GM18909 (cell line): Measurements from ENCODE around the gene MAPKAP1.
"Not testable (repeated sequence)": the region's sequence is repeated elsewhere in the genome, so short reads cannot be mapped to it uniquely, and the experiment has no call there.

ENCODE experiments used
- ATAC-seq: cut with Tn5 transposase; IDR thresholded peaks from one replicate; pipeline ENCODE4 v1.9.1; 2021; ENCODE audit warnings: mild to moderate bottlenecking; ENCODE audit not compliant: unreplicated experiment, poor library complexity

The MAPKAP1 gene

DNA sequence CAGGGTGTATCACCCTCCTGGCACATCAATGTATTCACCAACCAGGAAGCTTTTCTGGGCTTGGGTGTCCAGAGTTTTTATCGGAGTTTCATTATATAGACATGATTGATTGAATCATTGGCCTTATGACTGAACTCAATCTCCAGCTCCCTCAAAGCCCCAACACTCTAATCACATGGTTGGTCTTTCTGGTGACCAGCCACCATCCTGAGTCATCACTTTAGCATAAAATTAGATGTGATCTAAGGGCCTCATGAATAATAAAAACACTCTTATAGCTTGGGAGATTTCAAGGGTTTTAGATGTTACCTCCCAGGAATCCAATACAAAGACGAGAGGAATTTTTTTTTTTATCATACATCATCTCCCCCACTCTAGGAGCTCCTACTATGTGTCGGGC is 32.4 kb upstream of the MAPKAP1 start:
- ATAC-seq: no peak

DNA sequence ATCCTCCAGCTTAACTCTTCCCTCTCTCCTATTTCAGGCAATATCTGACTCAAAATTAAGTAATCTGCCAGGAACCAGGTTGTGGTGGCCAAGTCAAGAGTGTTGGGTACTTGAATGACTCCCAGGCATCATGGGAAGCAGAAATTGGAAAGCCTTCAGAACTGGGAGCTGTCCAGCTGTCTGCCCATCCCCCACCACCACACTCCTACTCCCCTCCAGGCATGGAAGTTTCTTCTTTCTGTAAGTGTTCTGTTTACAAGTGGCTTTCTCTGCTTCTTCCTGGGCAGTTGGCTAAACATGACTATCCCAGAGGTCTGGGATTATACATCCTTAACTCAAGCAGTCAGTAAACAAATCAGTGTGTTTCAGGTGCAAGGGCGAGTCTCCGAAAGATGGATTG is 25.6 kb upstream of the MAPKAP1 start:
- ATAC-seq: no peak

DNA sequence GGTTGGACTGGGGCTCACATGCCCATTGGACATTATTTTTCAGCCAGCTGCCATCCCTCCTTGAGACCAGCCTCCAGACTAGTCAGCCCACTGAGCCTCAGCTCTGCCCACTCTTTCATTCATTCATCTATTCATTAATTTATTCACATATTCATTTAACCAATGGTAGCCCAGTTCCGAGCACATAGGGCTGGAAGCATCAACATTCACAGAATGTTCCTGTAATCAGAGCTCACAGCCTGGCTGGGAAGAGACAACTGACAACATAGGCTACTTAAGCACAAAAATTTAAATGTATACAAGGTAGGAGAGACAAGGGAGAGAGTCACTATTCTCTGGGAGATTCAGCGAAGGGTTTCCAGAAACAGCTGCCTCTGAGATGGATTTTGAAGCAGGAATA is 23.2 kb upstream of the MAPKAP1 start:
- ATAC-seq: no peak

DNA sequence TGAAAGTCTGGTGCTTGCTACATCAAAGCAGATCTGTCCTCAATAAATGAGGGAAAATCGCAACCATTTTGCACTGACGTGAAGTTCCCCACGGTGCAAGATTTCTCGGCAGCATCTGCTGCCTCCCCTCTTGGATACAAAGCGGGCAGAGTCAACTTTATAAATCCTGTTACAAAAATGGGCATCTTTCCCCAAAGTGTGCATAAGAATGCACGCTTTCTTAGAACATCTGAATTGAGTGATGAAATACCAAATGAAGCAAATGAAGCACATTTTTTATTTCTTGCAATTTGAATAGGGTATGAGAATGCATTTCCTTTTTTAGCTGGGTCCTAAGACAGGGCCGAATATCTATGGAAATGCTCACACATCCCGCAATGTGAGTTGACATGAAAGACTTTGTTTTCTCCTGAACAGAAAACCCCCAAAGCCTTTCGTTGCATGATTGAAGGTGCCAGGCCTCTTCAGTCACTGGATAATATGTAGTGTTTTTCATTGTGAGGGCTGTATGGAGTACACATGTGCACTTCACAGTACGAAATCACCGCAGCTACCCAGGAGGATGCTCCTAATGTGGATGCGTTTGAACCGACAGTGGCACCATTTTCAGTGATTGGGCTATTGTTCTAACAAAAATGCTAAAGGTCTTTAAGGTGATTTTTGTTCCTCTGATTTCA is 19.6 kb upstream of the MAPKAP1 start:
- no peak for ATAC-seq

DNA sequence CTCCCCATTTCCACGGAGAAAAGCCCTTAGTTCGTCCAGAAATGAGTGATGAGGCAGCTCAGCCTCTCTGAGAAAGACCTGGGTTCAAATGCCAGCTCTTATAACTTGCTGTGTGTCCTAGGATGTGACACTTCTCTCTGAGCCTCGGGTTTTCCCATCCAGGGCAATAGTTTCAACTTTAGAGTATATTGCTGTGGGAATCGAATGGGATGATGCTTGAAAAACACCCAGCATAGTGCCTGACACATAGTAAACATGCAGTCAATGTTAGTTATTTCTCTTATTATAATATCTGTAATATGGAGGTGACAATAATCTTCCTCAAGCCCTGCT is 430 bp upstream of the MAPKAP1 start:
- ATAC-seq: no peak

DNA sequence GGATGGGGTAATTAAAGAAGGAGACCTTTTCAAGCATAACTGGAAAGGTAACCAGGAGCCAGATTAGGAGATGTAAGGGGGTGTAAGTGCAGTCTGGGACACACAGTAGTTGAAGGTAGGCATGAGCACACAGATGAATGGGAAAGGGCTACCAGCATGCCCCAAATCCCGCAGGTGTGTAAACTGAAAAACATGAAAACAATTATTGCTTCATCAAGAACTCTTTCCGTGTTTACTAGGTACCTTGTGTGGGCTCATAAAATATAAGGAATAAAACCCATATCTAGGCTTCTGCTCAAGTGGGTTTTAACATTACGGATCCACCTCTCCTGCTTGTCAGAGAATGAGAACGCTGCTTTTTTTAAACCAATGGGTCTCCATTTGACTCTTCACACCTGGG is 1.1 kb downstream of the MAPKAP1 start:
- ATAC-seq: no peak

DNA sequence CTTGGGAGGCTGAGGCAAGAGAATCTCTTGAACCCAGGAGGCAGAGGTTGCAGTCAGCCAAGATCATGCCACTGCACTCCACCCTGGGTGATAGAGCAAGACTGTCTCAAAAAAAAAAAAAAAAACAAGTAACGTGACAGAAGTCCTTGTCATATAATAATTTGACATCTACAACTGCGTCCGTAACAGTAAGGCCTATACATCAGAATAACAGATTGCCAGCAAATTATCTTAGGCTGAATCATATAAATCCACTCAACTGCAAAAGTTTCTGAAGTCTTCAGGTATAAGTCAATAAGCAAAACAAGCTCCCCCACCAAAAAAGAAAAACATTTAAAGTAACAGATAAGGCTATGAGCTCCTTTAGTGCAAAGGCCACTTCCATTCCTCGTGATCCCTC is 3.3 kb downstream of the MAPKAP1 start:
- no peak for ATAC-seq

DNA sequence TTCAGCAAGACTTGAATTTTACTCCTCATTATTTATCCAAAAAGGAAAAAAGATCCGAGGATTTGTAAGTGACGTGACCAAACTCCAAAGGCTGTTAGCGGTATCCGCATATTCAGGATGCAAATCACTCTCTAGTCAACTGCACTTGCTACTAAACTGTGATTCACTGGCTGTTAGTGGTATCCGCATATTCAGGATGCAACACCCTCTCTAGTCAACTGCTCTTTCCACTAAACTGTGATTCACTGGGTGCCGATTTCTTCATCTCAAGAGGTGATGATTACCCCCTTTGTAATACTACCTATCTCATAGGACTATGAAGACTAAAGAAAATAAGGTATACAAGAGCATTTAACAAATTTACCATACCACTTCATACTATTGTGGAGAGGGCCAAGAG is 5.7 kb downstream of the MAPKAP1 start:
- no peak for ATAC-seq

DNA sequence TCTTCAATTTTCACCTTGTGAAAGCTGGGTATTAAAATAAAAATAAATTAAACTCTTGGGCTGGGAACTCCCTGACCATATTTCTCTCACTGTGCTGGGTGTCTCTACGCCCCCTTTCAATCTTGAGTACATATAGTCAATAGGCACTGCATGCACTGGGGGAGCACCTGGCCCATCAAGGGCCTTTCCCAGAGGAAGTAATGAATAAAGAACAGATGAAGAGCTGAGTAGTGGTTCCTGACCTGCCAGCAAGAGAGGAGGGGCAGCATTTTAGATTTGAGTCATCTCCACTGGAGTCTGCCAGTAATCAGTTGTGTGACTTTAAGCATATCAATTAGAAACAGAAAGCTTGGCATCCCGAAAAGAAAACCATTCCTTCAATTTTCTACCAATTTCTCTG is 6.2 kb downstream of the MAPKAP1 start:
- ATAC-seq: peak; percentile 84

DNA sequence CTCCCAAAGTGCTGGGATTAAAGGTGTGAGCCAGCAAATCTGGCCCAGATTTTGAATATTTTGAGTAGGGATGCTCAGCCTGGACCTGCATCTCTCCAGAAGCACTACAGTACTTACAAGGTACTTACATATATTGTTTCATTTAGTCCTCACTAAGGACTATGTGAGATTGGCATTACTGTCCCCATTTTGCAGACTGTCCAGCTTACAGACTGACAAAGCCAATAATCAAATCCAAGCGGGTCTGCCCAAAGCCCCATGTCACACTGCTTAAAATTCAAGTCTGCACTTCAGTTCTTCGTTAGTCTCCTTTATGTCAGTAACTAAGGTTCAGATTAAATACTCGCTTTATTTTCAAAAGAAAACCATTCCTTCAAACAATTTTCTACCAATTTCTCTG is 7.1 kb downstream of the MAPKAP1 start:
- ATAC-seq: no peak

DNA sequence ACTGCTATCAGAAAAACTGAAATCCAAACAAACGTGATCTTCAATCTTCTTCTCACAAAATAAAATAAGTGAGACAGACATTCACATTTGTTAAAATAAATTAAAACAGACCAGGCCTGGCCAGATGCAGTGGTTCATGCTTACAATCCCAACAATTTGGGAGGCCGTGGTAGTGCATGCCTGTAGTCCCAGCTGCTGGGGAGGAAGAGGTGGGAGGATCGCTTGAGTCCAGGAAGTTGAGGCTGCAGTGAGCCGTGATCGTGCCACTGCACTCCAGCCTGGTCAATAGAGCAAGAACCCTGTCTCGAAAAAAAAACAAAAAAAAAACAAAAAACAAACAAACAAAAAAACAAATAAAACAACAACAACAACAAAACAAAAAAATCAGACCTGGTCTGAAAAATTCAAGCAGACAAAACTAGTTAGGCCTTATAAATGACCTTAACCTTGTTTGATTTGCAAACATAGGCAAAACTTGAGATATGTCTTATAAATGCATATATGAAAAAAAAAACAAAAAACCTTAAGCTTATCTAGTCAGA is 10.8 kb downstream of the MAPKAP1 start:
- ATAC-seq: no peak

DNA sequence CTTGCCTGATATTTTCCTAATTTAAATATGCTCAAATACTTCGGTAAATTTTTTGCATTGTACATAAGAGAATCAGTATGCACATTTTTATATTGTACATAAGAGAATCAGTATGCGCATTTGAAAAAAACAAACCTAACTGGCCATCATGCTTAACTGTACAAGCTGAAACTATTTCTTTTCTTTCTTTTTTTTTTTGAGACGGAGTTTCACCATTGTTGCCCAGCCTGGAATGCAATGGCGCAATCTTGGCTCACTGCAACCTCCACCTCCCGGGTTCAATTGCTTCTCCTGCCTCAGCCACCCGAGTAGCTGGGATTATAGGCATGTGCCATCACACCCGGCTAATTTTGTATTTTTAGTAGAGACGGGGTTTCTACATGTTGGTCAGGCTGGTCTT is 11.5 kb downstream of the MAPKAP1 start:
- not testable (repeated sequence) for ATAC-seq

DNA sequence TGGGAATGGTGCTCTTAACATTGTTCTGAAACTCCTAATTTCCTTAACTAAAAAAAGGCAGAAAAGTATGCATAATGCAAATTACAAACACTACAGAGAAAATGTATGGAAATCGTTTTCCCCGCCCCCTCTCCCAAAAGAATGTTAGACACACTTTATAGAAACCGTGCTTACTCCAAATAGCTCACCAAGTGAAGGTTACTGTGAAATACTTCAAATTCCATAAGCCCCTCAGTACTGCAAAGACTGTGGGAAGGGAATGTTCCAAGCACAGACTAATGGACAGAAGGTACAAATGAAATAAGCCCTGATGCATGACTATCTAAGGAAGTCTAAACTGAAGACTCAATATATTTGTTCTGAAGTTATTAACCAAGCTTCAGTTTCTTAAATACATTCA is 12.5 kb downstream of the MAPKAP1 start:
- ATAC-seq: no peak

DNA sequence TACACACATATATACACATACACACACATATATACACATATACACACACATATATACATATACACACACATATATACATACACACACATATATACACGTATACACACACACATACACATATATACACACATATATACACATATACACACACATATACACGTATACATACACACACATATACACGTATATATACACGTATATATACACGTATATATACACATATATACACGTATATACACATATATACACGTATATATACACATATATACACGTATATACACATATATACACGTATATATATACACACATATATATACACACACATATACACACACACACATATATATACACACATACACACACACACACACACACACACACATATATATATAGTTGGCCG is 13.5 kb downstream of the MAPKAP1 start:
- ATAC-seq: not testable (repeated sequence)

DNA sequence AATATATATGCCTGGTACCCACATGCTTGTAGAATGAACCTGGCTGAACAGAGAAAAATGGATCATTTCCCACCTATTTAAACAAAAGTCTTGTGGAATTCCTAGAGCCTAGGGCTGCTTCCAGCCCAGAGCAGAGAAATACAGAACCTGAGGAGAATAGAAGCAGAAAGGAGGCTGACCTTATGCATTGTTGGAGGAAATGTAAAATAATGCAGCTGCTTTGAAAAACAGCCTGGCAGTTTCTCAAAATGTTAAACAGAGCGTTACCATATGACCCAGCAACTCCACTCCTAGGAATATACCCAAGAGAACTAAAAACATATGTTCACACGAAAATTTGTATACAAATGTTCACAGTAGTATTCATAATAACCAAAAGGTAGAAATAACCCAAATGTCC is 15.1 kb downstream of the MAPKAP1 start:
- ATAC-seq: no peak

DNA sequence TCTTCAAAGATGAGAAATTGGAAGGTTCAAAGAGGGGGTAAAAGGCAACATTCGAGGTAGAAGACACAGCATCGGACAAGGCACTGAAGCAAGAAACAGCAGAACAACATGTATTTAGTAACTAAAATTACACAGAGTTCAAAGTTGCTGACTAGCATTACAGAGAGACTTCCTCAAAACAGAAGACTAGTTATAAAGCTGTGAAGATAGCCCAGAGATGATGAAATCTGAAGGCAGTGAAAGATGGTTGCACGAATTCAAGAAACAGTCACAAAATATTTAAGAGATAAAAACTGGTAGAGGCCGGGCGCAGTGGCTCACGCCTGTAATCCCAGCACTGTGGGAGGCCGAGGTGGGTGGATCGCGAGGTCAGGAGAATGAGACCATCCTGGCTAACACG is 16.3 kb downstream of the MAPKAP1 start:
- no peak for ATAC-seq

DNA sequence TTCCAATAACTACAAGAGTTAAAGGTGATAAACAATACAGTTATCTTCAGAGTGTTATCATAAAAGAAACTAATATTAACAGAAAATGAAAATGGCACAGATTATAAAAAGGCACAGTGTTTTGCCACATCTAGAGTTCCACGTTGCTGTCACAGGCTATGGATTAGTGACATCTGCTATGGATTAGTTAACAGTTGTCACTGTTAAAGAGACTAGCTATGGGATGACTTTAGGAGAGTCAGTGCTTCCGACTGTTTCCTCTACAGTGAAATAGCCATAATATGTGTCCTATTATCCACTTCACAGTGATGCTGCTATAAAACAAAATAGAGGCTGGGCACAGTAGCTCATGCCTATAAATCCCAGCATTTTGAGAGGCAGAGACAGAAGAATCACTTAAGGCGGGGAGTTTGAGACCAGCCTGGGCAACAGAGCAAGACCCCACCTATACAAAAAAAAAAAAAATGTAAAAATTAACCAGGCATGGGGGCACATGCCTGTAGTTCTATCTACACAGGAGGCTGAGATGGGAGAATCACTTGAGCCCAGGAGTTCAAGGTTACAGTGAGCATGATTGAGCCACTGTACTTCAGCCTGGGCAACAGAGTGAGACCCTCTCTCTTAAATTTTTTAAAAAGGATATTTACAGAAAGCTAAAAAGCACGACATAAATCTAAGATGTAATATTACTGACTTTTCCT is 19.7 kb downstream of the MAPKAP1 start:
- no peak for ATAC-seq

DNA sequence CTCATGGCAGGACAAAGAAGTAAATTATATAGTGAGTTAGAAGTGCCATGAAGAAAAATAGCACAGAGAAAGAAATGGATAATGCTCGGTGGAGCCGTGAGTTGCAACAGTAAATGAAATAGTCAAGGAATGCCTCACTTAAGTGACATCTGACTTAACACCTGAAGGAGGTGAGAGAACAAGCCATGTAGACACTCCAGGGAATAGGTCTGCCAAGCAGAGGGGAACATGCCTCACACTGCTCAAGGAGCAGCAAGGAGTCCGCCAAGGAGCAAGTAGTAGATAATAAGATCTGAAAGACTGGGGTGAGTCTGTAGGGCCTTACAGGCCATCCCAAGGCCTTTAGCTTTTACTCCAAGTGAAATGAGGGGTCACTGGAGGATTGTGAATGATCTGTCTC is 21.8 kb downstream of the MAPKAP1 start:
- no peak for ATAC-seq

DNA sequence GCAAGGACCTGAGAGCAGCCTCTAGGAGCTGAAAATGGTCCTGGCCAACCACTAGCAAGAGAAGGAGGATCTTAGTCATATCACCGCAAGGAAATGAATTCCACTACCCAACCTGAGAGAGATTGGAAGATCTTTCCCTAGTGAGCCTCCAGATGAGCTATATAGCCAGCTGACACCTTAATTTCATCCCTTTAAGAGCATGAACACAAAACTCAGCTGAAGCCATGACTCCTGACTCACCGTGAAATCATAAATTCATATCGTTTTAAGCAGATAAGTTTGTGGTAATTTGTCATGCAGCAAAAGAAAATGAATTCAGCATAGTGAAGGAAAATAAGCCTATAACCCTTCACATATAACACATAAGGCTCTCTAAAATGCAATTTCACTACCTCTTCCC is 23.5 kb downstream of the MAPKAP1 start:
- ATAC-seq: no peak

DNA sequence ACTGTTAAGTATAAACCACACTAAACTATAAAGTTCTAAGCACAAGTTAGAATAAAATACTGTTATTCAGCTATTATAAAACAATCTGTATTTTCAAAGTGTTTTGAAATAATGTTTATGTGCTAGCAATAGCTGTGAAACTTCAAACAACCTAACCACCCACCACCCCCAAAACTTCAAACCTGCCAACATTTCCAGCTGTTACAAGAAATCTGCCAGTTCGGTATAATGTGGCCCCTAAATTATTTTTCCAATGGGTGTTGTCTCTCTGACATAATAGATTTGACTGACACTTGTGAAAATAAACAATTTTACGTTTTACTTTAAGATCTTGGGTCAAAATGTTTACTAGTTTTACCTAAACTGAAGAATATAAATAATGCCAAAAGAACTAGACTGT is 24.7 kb downstream of the MAPKAP1 start:
- no peak for ATAC-seq

DNA sequence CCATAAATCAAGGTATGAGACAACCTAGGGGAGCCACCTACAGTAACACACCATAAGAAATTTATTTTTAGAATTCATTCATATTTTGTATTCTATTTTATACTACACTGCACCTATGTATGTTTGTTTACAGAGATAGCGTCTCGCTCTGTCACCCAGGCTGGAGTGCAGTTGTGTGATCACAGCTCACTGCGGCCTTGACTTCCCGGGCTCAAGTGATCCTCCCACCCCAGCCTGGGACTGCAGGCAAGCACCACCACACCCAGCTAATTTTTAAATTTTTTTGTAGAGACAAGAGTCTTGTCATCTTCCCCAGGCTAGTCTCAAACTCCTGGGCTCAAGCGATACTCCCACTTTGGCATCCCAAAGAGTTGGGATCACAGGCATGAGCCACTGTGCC is 25.4 kb downstream of the MAPKAP1 start:
- no peak for ATAC-seq

DNA sequence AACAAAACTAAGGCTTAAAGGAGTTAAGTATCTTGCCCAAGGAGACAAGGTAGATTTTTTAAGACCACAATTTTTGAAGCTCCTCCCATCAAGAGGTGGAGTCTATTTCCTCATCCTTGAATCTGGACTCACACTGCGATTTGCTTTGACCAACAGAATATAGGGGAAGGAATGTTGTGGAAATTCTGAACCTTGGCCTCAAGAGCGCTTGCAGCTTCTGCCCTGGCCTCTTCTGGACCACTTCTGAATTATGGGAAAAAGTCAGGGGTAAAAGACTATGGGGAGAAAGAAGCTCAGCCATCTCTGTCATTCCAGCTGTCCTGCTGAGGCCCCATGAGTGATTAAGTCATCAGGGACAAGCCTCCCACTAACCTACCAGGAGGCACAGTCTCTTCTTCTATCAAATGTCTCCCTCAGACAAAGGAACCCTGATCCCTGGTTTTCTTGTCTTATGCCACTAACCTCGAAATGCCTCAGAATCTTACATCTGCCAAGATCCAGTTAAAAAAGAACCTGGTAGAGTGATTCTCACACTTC is 25.9 kb downstream of the MAPKAP1 start:
- ATAC-seq: no peak
